DND-41 (cell line): ENCODE results near the gene TBX2.
"Not testable (repeated sequence)": the region's sequence is repeated elsewhere in the genome, so short reads cannot be mapped to it uniquely, and the experiment has no call there.

Experiments
- CTCF ChIP-seq: IDR thresholded peaks from 2 replicates; pipeline ENCODE4 v1.5.1; 2012; ENCODE audit warnings: borderline replicate concordance, low read length, moderate library complexity, mild to moderate bottlenecking; ENCODE audit not compliant: poor library complexity, severe bottlenecking; ENCODE audit errors: extremely low read depth
- EZH2 ChIP-seq: IDR thresholded peaks from 3 replicates; pipeline ENCODE4 v1.6.1; 2012; ENCODE audit warnings: borderline replicate concordance, low read depth, mild to moderate bottlenecking, moderate library complexity, low read length, inconsistent platforms; ENCODE audit not compliant: severe bottlenecking

DNA sequence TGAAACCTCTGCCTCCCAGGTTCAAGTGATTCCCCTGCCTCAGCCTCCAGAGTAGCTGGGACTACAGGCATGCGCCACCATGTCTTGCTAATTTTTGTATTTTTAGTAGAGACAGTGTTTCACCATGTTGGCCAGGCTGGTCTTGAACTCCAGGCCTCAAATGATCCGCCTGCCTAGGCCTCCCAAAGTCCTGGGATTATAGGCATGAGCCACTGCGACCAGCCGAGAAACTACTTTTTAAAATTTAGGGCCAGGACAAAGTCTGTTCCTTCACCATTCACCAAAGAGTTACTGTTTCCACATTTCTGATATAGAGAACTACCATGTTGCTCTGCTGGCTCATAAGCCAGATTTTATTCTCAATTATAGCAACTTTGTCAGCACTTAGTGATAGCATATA is 49.5 kb downstream of the TBX2 start:
- TF ChIP-seq CTCF, EZH2: not testable (repeated sequence)
